DMS114 treated with DMSO at 0.1 percent for 48 hours (cell line): ENCODE measurements around the gene ZNF606.
A peak's percentile ranks its signal among the peaks of the same experiment; 100 is the strongest.

ENCODE experiments used
- DNase-seq: peaks from one replicate; lab custom pipeline; 2025; ENCODE audit not compliant: unreplicated experiment; lab: John Stamatoyannopoulos, UW

Gene ZNF606

DNA sequence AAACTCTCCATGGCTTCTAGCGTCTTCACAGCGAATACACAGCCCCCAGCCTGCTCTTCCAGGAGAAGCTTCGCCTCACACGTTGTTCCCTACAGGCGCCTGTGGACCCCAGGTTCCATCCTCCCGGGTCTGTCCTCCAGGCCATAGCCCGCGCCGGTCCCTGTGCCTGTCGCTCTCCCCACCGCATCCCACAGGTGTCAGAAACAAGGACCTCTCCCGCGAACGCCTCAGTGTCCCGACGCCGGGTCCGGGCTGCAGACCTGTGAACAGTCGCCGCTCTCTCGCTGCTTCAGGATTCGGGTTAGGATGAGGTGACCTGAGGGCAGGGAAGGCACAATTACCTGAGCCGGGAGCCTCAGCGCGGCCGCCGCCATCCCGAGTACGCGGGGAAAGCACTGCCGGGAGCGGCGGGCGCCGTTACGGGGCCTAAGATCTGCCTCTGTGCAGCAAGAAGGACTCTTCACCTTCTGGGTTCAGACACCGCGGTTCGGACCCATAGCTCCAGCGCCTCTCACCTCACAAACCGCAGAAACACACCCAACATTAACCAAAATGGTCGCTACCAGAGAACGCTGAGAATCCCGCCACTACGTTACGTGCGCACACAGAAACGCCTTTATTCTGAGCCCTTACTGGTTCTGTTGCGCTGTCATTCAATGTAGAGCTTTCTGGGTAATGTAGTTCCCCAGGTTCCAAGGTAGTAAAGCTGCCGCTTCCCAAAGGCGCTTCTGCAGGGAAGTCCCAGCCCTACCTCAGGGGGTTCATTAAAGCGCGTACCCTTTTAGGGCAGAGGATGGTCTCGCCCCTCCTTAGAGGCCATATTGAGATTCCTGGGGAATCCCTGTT, 67.6 kb downstream of the ZNF606 start, which contains the start of gene ZNF418:
Gene ZNF418, minus strand, starts transcription at position 583 of the 846 bp plus-strand sequence. CDS start 1,580 bp downstream, outside the sequence.
- DNase-seq = peak; percentile 96

DNA sequence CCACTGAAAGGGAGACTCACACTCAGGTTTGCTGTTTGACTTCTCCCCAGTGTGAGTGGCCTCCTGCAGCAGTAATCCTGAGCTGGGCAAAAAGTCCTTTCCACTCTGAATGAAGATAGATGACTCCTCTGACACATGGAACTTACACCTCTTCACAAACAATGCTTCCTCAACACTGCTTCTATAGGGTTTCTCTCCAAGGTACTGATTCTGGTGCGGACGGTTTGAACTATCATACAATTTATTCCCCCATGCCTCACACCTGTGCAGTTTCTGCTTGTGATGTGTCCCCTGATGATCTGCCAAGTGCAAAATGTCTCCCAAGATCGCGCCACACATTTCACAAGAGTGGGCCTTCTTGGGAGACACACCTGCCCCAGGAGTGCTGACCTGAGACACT, 75.0 kb downstream of the ZNF606 start:
- no peak for DNase-seq
